Measurements from ENCODE around the gene ARL17B.
"Not testable (repeated sequence)": the region's sequence is repeated elsewhere in the genome, so short reads cannot be mapped to it uniquely, and the experiment has no call there.

ARL17B gene

GRCh38 chr17:46244949-46245768, 116.4 kb downstream of the ARL17B start:
- not testable (repeated sequence) for DNase-seq

- not testable (repeated sequence) for DNase-seq
These were observed 117.1 kb downstream of the ARL17B start for GRCh38 chr17:46244339-46244913.

- not testable (repeated sequence) for DNase-seq
These were observed 117.6 kb downstream of the ARL17B start for GRCh38 chr17:46243928-46244327.

- DNase-seq: not testable (repeated sequence)
These were observed 118.1 kb downstream of the ARL17B start for GRCh38 chr17:46243505-46243904.

- DNase-seq: not testable (repeated sequence)
These were observed 130.2 kb downstream of the ARL17B start for GRCh38 chr17:46231359-46231758.

- DNase-seq: peak; percentile 75
These were observed 136.2 kb downstream of the ARL17B start for GRCh38 chr17:46225274-46225794.

- not testable (repeated sequence) for DNase-seq
These were observed 136.7 kb downstream of the ARL17B start for GRCh38 chr17:46224864-46225263.

Measured in KG1 (cell line).